ENCODE data around the gene PLA2G4E.

Gene PLA2G4E

GRCh38 chr15:41952013-41952563, 68.8 kb downstream of the PLA2G4E start:
- no peaks in the 10 kb centered on the region for H3K79me2 ChIP-seq (ENCODE audit: insufficient read depth, low read length)
- H3K27ac ChIP-seq (ENCODE audit: low read depth, low read length, poor library complexity, severe bottlenecking), result no peak overlapping the region
- no peak overlapping the region for H3K4me3 ChIP-seq (ENCODE audit: low read depth, low read length, poor library complexity, severe bottlenecking)
- no peaks in the 10 kb centered on the region for H3K27me3 ChIP-seq (ENCODE audit: insufficient read depth, low read length)
- H2AFZ ChIP-seq (ENCODE audit: low read length), result no peak overlapping the region
- no peaks in the 10 kb centered on the region for H3K9me2 ChIP-seq (ENCODE audit: low read depth, low read length)
- H3K36me3 ChIP-seq (ENCODE audit: insufficient read depth, low read length), result no peaks in the 10 kb centered on the region; the same call in 1 of the 2 replicates
- no peak overlapping the region for H3K9ac ChIP-seq (ENCODE audit: low read length)
- H3K4me2 ChIP-seq (ENCODE audit: low read length), result no peak overlapping the region
- no peaks in the 10 kb centered on the region for H3K4me1 ChIP-seq (ENCODE audit: insufficient read depth, low read length, severe bottlenecking)
- no peaks in the 10 kb centered on the region for H3K9me3 ChIP-seq (ENCODE audit: low read length)
- no peaks in the 10 kb centered on the region for H4K20me1 ChIP-seq (ENCODE audit: insufficient read depth, low read length)
- H3F3A ChIP-seq (ENCODE audit: insufficient read depth, low read length), result no peaks in the 10 kb centered on the region
- TF ChIP-seq CTCF (IDR thresholded peaks at IDR 0.05; ENCODE audit: low read length), result no peak
- TF ChIP-seq EZH2 (IDR thresholded peaks at IDR 0.05; ENCODE audit: borderline replicate concordance, low read length), result no peak

- no peaks in the 10 kb centered on the region for H3K9me2 ChIP-seq (ENCODE audit: low read depth, low read length)
- no peak overlapping the region for H3K9ac ChIP-seq (ENCODE audit: low read length)
- H3K27ac ChIP-seq (ENCODE audit: low read depth, low read length, poor library complexity, severe bottlenecking), result no peak overlapping the region
- H3K4me2 ChIP-seq (ENCODE audit: low read length), result no peak overlapping the region
- H2AFZ ChIP-seq (ENCODE audit: low read length), result no peak overlapping the region
- no peaks in the 10 kb centered on the region for H4K20me1 ChIP-seq (ENCODE audit: insufficient read depth, low read length)
- no peaks in the 10 kb centered on the region; the same call in 1 of the 2 replicates for H3K36me3 ChIP-seq (ENCODE audit: insufficient read depth, low read length)
- H3F3A ChIP-seq (ENCODE audit: insufficient read depth, low read length), result no peaks in the 10 kb centered on the region
- no peaks in the 10 kb centered on the region for H3K4me1 ChIP-seq (ENCODE audit: insufficient read depth, low read length, severe bottlenecking)
- H3K4me3 ChIP-seq (ENCODE audit: low read depth, low read length, poor library complexity, severe bottlenecking), result no peak overlapping the region
- H3K9me3 ChIP-seq (ENCODE audit: low read length), result no peaks in the 10 kb centered on the region
- TF ChIP-seq EZH2 (IDR thresholded peaks at IDR 0.05; ENCODE audit: borderline replicate concordance, low read length), result no peak
- TF ChIP-seq CTCF (IDR thresholded peaks at IDR 0.05; ENCODE audit: low read length), result no peak
- H3K79me2 ChIP-seq (ENCODE audit: insufficient read depth, low read length), result no peaks in the 10 kb centered on the region
- no peaks in the 10 kb centered on the region for H3K27me3 ChIP-seq (ENCODE audit: insufficient read depth, low read length)
Observed at GRCh38 chr15:41951571-41951970, 69.3 kb downstream of the PLA2G4E start.

- Histone ChIP-seq H3K36me3 (ENCODE audit: insufficient read depth, low read length) (no peaks in the 10 kb centered on the region; the same call in 1 of the 2 replicates), H3K9me3 (ENCODE audit: low read length) (no peaks in the 10 kb centered on the region), H3F3A (ENCODE audit: insufficient read depth, low read length) (no peaks in the 10 kb centered on the region), H2AFZ (ENCODE audit: low read length) (no peak overlapping the region), H4K20me1 (ENCODE audit: insufficient read depth, low read length) (no peaks in the 10 kb centered on the region), H3K9me2 (ENCODE audit: low read depth, low read length) (no peaks in the 10 kb centered on the region), H3K4me1 (ENCODE audit: insufficient read depth, low read length, severe bottlenecking) (no peaks in the 10 kb centered on the region), H3K4me2 (ENCODE audit: low read length) (no peak overlapping the region), H3K79me2 (ENCODE audit: insufficient read depth, low read length) (no peaks in the 10 kb centered on the region), H3K4me3 (ENCODE audit: low read depth, low read length, poor library complexity, severe bottlenecking) (no peak overlapping the region), H3K27ac (ENCODE audit: low read depth, low read length, poor library complexity, severe bottlenecking) (no peak overlapping the region), H3K9ac (ENCODE audit: low read length) (no peak overlapping the region), H3K27me3 (ENCODE audit: insufficient read depth, low read length) (no peaks in the 10 kb centered on the region)
- TF ChIP-seq CTCF (IDR thresholded peaks at IDR 0.05; ENCODE audit: low read length), result no peak
- TF ChIP-seq EZH2 (IDR thresholded peaks at IDR 0.05; ENCODE audit: borderline replicate concordance, low read length), result no peak
Observed at GRCh38 chr15:41950489-41950888, 70.4 kb downstream of the PLA2G4E start.
